ENCODE results near the gene FBLL1. TPM values are rescaled to one million over a fixed set of nuclear protein-coding genes. Genes with fewer than 3 reads are reported as not detected.

The FBLL1 gene
- total RNA-seq, 1 experiment from 2014 or later = 0.45 TPM

GRCh38 chr5:168482361-168482760 is 46.7 kb upstream of the FBLL1 start:
- Histone ChIP-seq H3K4me1 (ENCODE audit: insufficient read depth, low read length, poor library complexity, severe bottlenecking) (no peaks in the 10 kb centered on the region), H3K36me3 (ENCODE audit: insufficient read depth, low read length, poor library complexity, severe bottlenecking) (no peaks in the 10 kb centered on the region), H3K4me3 (ENCODE audit: low read depth, low read length, poor library complexity, severe bottlenecking) (no peak overlapping the region), H3K27ac (ENCODE audit: low read depth, low read length, poor library complexity, severe bottlenecking) (no peak overlapping the region), H3K27me3 (replicated peaks; ENCODE audit: insufficient read depth, low read depth, low read length, poor library complexity) (no peaks in the 10 kb centered on the region), H3K9me3 (ENCODE audit: low read depth, low read length, poor library complexity, severe bottlenecking) (no peaks in the 10 kb centered on the region)
- no TSS peak for BruUV-seq (replicated peaks)
- ChIA-PET CTCF (no interaction called here), POLR2A (ENCODE audit: low non-redundant PET) (no interaction called here)
- no peak for TF ChIP-seq CTCF (conservative IDR thresholded peaks at IDR 0.05; ENCODE audit: low read depth, low read length)
- no peak for TF ChIP-seq EZH2 (IDR thresholded peaks at IDR 0.05; ENCODE audit: borderline replicate concordance, low read depth, low read length, poor library complexity, severe bottlenecking)
- DNase-seq (ENCODE audit: low spot score) = no peak
- intact Hi-C loops (cut with micrococcal nuclease; ENCODE audit: unreplicated experiment) = no loop called here

GRCh38 chr5:168486136-168486879 is 42.8 kb upstream of the FBLL1 start, which contains the start of gene RARS1:
RARS1 (plus strand) TSS chr5:168486471; CDS start chr5:168486499, 28 bp downstream.
- TSS peak; percentile 66 for BruUV-seq (replicated peaks)
- ChIA-PET POLR2A (ENCODE audit: low non-redundant PET) (no interaction called here), CTCF (no interaction called here)
- Histone ChIP-seq H3K4me1 (ENCODE audit: insufficient read depth, low read length, poor library complexity, severe bottlenecking) (no peaks in the 10 kb centered on the region), H3K36me3 (ENCODE audit: insufficient read depth, low read length, poor library complexity, severe bottlenecking) (peaks cover 28% of the 10 kb centered on the region), H3K9me3 (ENCODE audit: low read depth, low read length, poor library complexity, severe bottlenecking) (no peaks in the 10 kb centered on the region), H3K27ac (ENCODE audit: low read depth, low read length, poor library complexity, severe bottlenecking) (peak within 1 kb of the TSS; percentile 34), H3K27me3 (replicated peaks; ENCODE audit: insufficient read depth, low read depth, low read length, poor library complexity) (no peaks in the 10 kb centered on the region), H3K4me3 (ENCODE audit: low read depth, low read length, poor library complexity, severe bottlenecking) (peak within 1 kb of the TSS; percentile 96)
- peak; percentile 91 for TF ChIP-seq CTCF (conservative IDR thresholded peaks at IDR 0.05; ENCODE audit: low read depth, low read length)
- TF ChIP-seq EZH2 (IDR thresholded peaks at IDR 0.05; ENCODE audit: borderline replicate concordance, low read depth, low read length, poor library complexity, severe bottlenecking) = no peak
- intact Hi-C loops (cut with micrococcal nuclease; ENCODE audit: unreplicated experiment) = loop anchor here (2.0 kb wide), 1 partner anchor 218 kb away; no protein-coding TSS in a partner anchor
- peak; percentile 92 for DNase-seq (ENCODE audit: low spot score)

- Histone ChIP-seq H3K27ac (ENCODE audit: low read depth, low read length, poor library complexity, severe bottlenecking) (no peak overlapping the region), H3K9me3 (ENCODE audit: low read depth, low read length, poor library complexity, severe bottlenecking) (no peaks in the 10 kb centered on the region), H3K36me3 (ENCODE audit: insufficient read depth, low read length, poor library complexity, severe bottlenecking) (peaks cover 55% of the 10 kb centered on the region), H3K4me1 (ENCODE audit: insufficient read depth, low read length, poor library complexity, severe bottlenecking) (no peaks in the 10 kb centered on the region), H3K27me3 (replicated peaks; ENCODE audit: insufficient read depth, low read depth, low read length, poor library complexity) (no peaks in the 10 kb centered on the region), H3K4me3 (ENCODE audit: low read depth, low read length, poor library complexity, severe bottlenecking) (no peak overlapping the region)
- BruUV-seq (replicated peaks) = no TSS peak
- CTCF ChIA-PET = no interaction called here
- TF ChIP-seq CTCF (conservative IDR thresholded peaks at IDR 0.05; ENCODE audit: low read depth, low read length) (no peak), EZH2 (IDR thresholded peaks at IDR 0.05; ENCODE audit: borderline replicate concordance, low read depth, low read length, poor library complexity, severe bottlenecking) (no peak)
- no peak for DNase-seq (ENCODE audit: low spot score)
- intact Hi-C loops (cut with micrococcal nuclease; ENCODE audit: unreplicated experiment) = no loop called here
- POLR2A ChIA-PET (ENCODE audit: low non-redundant PET) = no interaction called here
Observed at GRCh38 chr5:168489059-168489458, 40.0 kb upstream of the FBLL1 start.

All from A673 (cell line).